ENCODE measurements around the gene MBOAT2.
A peak's percentile ranks its signal among the peaks of the same experiment; 100 is the strongest.

Gene MBOAT2

GRCh38 chr2:8848328-8849100, 155.0 kb downstream of the MBOAT2 start:
- Mint-ChIP-seq H3K4me3 (no peak overlapping the region), H3K27ac (no peak overlapping the region), H3K36me3 (ENCODE audit: low read depth) (no peaks in the 10 kb centered on the region), H3K4me1 (ENCODE audit: low read depth) (no peaks in the 10 kb centered on the region), H3K9me3 (no peaks in the 10 kb centered on the region), H3K27me3 (peaks cover 41% of the 10 kb centered on the region)
- DNase-seq, result no peak

DNA sequence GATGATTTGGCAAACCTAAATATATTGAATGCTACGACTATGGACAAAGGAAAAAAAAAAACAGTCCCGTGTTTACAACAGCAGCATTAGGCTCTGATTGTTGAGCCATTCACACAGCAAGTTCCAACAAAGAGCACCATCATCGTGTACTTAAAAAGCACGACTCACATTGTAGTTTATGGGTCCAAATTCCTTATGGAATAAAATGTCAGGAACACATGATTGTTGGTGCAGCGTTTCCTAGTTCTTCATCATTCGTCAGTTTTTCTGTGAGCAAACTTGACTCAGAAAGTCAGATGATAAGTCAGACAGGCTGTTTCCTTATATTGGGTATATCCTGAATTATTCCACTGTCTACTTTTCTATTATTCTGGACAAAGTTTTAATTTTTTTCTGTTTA, 156.1 kb downstream of the MBOAT2 start:
- peaks cover 34% of the 10 kb centered on the region for H3K27me3 Mint-ChIP-seq
- no peak for DNase-seq
- H3K27ac Mint-ChIP-seq, result no peak overlapping the region
- no peak overlapping the region for H3K4me3 Mint-ChIP-seq
- no peaks in the 10 kb centered on the region for H3K36me3 Mint-ChIP-seq (ENCODE audit: low read depth)
- no peaks in the 10 kb centered on the region for H3K4me1 Mint-ChIP-seq (ENCODE audit: low read depth)
- no peaks in the 10 kb centered on the region for H3K9me3 Mint-ChIP-seq

DNA sequence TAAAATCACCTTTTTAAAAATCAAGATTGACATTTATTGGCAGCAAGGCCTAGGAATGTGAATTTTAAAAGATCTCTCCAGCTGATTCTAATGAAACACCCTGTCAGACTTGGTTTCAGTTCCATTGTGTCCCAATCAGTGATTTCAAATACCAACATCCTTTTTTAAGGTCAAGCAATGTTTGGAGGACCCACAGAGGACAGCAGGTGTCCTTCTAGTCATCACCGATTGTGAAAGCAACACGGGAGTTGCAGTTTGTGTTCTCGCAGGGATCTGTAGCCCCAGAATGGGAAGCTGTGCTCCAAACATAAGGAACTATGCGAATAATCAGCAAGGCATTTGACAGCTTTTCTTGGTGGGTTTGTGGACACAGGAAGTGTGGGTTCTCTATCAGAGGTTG, 161.6 kb downstream of the MBOAT2 start:
- H3K4me3 Mint-ChIP-seq, result no peak overlapping the region
- no peak for DNase-seq
- peaks cover 20% of the 10 kb centered on the region for H3K27me3 Mint-ChIP-seq
- H3K9me3 Mint-ChIP-seq, result no peaks in the 10 kb centered on the region
- H3K4me1 Mint-ChIP-seq (ENCODE audit: low read depth), result peaks cover 8% of the 10 kb centered on the region
- peaks cover 2% of the 10 kb centered on the region for H3K36me3 Mint-ChIP-seq (ENCODE audit: low read depth)
- no peak overlapping the region for H3K27ac Mint-ChIP-seq

DNA sequence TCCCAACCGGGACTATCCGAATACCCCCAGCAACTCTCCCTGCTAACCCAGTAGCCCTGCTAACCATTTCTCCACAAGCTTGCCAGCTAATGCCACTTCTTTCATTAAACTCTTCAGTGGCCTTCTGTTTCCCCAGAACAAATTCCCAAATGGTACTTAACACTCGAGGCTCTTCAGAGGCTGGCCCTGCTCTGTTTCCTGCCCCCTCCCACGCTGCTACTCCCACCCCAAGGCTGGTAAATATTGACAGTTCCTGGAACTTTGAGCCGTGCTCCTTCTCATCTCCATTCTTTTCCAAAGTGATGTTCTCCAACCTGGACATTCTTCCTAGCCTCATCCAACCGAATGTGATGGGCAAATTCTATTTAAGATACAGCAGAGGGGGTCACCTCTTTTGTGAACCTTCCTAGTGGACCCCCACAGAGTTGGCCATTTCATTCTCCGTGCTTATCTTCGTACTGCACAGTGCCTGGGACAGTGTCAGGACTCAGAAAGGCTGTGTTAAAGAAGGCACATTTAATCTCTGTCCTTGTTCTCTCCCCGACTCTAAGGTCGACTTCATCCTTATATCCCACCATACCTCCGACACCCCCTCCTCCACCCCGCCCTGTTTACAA, 162.9 kb downstream of the MBOAT2 start:
- no peak overlapping the region for H3K4me3 Mint-ChIP-seq

GRCh38 chr2:8839189-8839965, 164.1 kb downstream of the MBOAT2 start:
- H3K4me1 Mint-ChIP-seq (ENCODE audit: low read depth), result peaks cover 29% of the 10 kb centered on the region
- no peak overlapping the region for H3K4me3 Mint-ChIP-seq
- H3K9me3 Mint-ChIP-seq, result no peaks in the 10 kb centered on the region
- no peak for DNase-seq
- no peaks in the 10 kb centered on the region for H3K27me3 Mint-ChIP-seq
- peaks cover 3% of the 10 kb centered on the region for H3K36me3 Mint-ChIP-seq (ENCODE audit: low read depth)
- no peak overlapping the region for H3K27ac Mint-ChIP-seq

More for the DNA sequence above, 162.9 kb downstream of the MBOAT2 start:
- H3K9me3 Mint-ChIP-seq, result no peaks in the 10 kb centered on the region
- H3K4me1 Mint-ChIP-seq (ENCODE audit: low read depth), result peaks cover 18% of the 10 kb centered on the region
- peaks cover 3% of the 10 kb centered on the region for H3K36me3 Mint-ChIP-seq (ENCODE audit: low read depth)
- peaks cover 8% of the 10 kb centered on the region for H3K27me3 Mint-ChIP-seq
- DNase-seq, result no peak
- H3K27ac Mint-ChIP-seq, result no peak overlapping the region

- H3K36me3 Mint-ChIP-seq (ENCODE audit: low read depth), result peaks cover 3% of the 10 kb centered on the region
- H3K4me3 Mint-ChIP-seq, result peak overlapping the region; percentile 99
- peak; percentile 45 for DNase-seq
- no peak overlapping the region for H3K27ac Mint-ChIP-seq
- H3K27me3 Mint-ChIP-seq, result no peaks in the 10 kb centered on the region
- H3K4me1 Mint-ChIP-seq (ENCODE audit: low read depth), result peaks cover 41% of the 10 kb centered on the region
- no peaks in the 10 kb centered on the region for H3K9me3 Mint-ChIP-seq
These were observed 165.7 kb downstream of the MBOAT2 start for GRCh38 chr2:8837795-8838140.

DNA sequence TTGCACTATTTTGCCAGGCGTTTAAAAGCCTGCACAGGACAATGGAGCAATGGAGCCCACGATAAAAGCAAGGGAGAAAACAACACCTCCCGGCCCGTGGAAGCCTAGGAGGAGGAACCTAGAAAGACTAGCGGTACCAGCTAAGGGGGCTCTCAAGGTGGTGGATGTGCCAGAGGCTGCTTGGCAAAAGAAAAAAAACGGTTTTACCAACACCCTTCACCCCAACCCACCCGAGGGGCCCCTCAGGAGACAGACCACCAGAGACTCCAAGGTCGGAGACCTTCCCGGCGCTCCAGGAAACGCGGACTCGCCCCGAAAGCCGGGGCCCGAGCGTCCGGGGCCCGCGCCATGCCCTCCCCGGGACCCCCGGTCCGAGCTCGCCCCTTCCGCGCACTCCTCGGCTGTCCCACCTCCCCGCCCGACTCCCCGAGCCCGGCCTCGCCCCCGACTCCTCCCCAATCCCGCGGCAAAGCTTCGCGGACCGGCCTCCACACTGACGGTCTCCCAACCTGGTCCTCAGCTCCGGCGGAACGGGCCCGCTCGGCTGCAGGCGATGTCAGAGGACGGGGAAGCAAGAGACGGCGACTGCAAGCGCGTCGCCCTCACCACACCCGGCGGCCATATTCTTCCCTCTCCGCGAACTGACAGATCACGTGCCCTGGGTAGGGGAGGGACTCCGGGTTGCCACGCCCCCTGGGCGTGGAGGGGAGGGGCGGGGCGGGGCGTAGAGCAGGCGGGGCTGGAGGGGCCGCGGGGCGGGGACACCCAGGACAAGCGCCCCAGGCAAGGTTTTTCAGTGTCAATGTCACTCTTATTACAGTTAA, 166.3 kb downstream of the MBOAT2 start, which contains the start of gene KIDINS220:
TSS of gene KIDINS220 (minus strand) at position 643 of the 824 bp plus-strand sequence. CDS start 10,520 bp downstream, outside the sequence.
- Mint-ChIP-seq H3K4me1 (ENCODE audit: low read depth) (peaks cover 45% of the 10 kb centered on the region), H3K9me3 (no peaks in the 10 kb centered on the region), H3K4me3 (peak within 1 kb of the TSS; percentile 99), H3K27me3 (no peaks in the 10 kb centered on the region), H3K36me3 (ENCODE audit: low read depth) (peaks cover 3% of the 10 kb centered on the region), H3K27ac (peak within 1 kb of the TSS; percentile 98)
- peak; percentile 90 for DNase-seq

DNA sequence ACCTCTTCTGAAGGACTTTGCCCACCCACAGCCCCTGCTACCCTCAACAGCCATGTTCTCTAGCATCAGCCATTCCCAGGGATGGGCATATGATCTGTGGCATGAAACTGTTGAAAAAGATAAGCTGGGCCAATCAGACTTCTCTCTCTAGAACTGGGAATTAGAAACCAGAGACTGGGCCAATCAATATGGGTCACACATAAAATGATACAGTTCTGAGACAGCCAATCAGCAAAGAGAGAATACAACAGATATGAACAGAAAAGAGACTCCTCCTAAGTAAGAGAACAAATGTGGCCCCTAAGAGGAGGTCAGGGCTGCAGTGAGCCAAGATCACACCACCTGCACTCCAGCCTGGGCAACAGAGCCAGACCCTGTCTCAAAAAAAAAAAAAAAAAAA, 168.2 kb downstream of the MBOAT2 start:
- Mint-ChIP-seq H3K9me3 (no peaks in the 10 kb centered on the region), H3K4me1 (ENCODE audit: low read depth) (peaks cover 60% of the 10 kb centered on the region), H3K27ac (no peak overlapping the region), H3K27me3 (no peaks in the 10 kb centered on the region), H3K4me3 (peak overlapping the region; percentile 40), H3K36me3 (ENCODE audit: low read depth) (peaks cover 3% of the 10 kb centered on the region)
- DNase-seq, result no peak

DNA sequence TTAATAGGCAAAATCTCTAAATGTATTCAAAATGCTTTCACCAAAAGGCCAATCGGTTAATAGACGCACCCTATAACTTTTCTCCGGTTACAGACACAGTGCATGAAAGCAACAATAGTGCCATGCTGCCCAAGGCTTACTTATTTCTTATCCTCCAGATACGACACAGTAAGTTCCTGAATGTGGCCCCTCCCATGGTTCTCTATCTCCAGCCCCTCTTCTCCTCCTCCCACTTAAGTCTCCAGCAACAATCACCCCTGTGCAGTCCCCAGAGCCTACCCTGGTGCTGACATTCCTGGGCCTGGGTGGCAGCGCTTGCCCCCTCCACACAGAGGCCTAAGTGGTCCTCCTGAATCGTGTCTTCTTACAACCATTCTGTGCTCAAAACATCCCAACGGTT, 169.6 kb downstream of the MBOAT2 start:
- Mint-ChIP-seq H3K27ac (no peak overlapping the region), H3K4me1 (ENCODE audit: low read depth) (peaks cover 68% of the 10 kb centered on the region), H3K9me3 (no peaks in the 10 kb centered on the region), H3K4me3 (no peak overlapping the region), H3K27me3 (no peaks in the 10 kb centered on the region), H3K36me3 (ENCODE audit: low read depth) (peaks cover 3% of the 10 kb centered on the region)
- DNase-seq, result no peak

- no peaks in the 10 kb centered on the region for H3K27me3 Mint-ChIP-seq
- H3K4me3 Mint-ChIP-seq, result no peak overlapping the region
- H3K27ac Mint-ChIP-seq, result no peak overlapping the region
- peaks cover 10% of the 10 kb centered on the region for H3K36me3 Mint-ChIP-seq (ENCODE audit: low read depth)
- DNase-seq, result no peak
- H3K9me3 Mint-ChIP-seq, result no peaks in the 10 kb centered on the region
- peaks cover 69% of the 10 kb centered on the region for H3K4me1 Mint-ChIP-seq (ENCODE audit: low read depth)
These were observed 172.0 kb downstream of the MBOAT2 start for GRCh38 chr2:8831516-8831915.

- no peak for DNase-seq
- H3K27me3 Mint-ChIP-seq, result no peaks in the 10 kb centered on the region
- H3K9me3 Mint-ChIP-seq, result no peaks in the 10 kb centered on the region
- no peak overlapping the region for H3K27ac Mint-ChIP-seq
- peaks cover 38% of the 10 kb centered on the region for H3K4me1 Mint-ChIP-seq (ENCODE audit: low read depth)
- no peak overlapping the region for H3K4me3 Mint-ChIP-seq
- H3K36me3 Mint-ChIP-seq (ENCODE audit: low read depth), result peaks cover 26% of the 10 kb centered on the region
These were observed 175.8 kb downstream of the MBOAT2 start for GRCh38 chr2:8827729-8828128.

DNA sequence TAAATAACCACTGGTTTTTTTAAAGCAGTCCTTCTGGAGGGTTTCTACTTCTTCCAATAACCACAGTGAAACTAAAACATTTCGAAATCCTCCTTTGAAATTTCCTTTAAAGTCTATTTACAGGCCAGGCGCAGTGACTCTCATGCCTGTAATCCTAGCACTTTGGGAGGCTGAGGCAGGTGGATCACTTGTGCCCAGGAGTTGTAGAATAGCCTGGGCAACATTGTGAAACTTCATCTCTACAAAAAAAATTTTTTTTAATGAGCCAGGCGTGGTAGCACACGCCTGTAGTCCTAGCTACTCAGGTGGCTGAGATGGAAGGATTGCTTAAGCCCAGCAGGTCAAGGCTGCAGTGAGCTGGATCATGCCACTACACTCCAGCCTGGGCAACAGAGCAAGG, 181.3 kb downstream of the MBOAT2 start:
- Mint-ChIP-seq H3K27me3 (no peaks in the 10 kb centered on the region), H3K27ac (no peak overlapping the region), H3K4me3 (no peak overlapping the region), H3K36me3 (ENCODE audit: low read depth) (peaks cover 44% of the 10 kb centered on the region), H3K4me1 (ENCODE audit: low read depth) (peaks cover 1% of the 10 kb centered on the region), H3K9me3 (no peaks in the 10 kb centered on the region)
- DNase-seq, result no peak

GRCh38 chr2:8821276-8822217, 181.9 kb downstream of the MBOAT2 start:
- Mint-ChIP-seq H3K27ac (no peak overlapping the region), H3K36me3 (ENCODE audit: low read depth) (peaks cover 45% of the 10 kb centered on the region), H3K4me1 (ENCODE audit: low read depth) (no peaks in the 10 kb centered on the region), H3K4me3 (no peak overlapping the region), H3K9me3 (no peaks in the 10 kb centered on the region), H3K27me3 (no peaks in the 10 kb centered on the region)
- no peak for DNase-seq
